ENCODE measurements around the gene ENTPD8. TPM values are rescaled to one million over a fixed set of nuclear protein-coding genes. Genes with fewer than 3 reads are reported as not detected.
"Not testable (repeated sequence)": the region's sequence is repeated elsewhere in the genome, so short reads cannot be mapped to it uniquely, and the experiment has no call there.

The ENTPD8 gene
- total RNA-seq, 1 donor from 2014 or later = 0.18 TPM

DNA sequence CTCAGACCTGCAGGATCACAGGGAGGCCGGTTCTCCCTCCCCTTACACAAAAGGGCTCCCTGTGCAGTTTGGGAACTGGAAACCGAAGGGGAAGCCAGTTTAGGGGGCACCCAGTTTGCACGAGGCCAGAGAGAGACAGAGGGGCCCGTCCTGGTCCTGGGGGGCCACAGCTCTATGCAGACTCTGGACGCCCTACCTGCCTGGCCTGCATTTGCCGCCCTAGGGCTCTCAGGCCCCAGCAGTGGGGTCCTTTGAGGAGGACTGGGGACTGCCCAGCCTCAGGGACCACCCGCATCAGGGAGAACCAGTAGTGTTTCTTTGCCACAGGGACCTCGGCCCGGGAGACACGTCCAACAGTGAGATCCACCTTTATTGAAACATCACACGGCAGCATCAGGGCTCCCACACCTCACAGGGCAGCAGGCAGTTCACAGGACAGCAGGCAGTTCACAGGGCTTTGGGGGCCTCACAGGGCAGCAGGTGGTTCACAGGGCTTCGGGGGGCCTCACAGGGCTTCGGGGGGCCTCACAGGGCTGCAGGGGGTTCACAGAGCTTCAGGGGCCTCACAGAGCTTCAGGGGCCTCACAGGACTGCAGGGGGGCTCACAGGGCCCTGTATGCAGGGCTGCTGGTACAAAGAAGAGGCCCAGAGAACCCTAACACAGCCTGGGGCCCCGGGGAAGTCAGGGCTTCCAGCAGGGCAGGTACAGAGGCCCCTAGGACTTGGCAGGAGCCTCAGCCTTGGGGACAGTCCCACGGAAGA lies 18.6 kb upstream of the ENTPD8 start:
- no peak for DNase-seq (ENCODE audit: extremely low read depth, low read depth, low spot score)

DNA sequence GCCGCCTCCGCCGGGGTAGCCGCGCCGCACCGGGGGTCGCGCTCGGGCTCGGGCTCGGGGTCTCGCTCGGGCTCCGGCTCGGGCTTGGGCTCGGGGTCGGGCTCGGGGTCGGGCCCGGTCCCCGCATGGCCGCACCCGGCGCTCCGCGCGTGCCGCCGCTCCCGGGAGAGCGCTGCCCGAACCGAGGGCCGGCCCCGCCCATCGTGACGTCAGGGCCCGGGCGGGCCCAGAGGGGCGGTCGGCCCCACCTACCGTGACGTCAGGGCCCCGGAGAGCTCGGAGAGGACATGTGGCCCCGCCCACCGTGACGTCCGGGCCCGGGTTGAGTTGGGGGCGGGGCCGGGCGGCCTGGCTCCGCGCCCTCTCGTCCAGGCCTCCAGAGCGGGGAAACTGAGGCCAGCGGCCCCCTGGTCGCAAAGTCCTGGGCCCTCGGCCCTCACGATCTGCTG lies 18.0 kb upstream of the ENTPD8 start, which contains the start of gene NSMF:
Gene NSMF (minus strand): TSS at position 183 of the 449 bp plus-strand sequence. CDS start 232 bp downstream, outside the sequence.
- DNase-seq (ENCODE audit: extremely low read depth, low read depth, low spot score) = no peak

DNA sequence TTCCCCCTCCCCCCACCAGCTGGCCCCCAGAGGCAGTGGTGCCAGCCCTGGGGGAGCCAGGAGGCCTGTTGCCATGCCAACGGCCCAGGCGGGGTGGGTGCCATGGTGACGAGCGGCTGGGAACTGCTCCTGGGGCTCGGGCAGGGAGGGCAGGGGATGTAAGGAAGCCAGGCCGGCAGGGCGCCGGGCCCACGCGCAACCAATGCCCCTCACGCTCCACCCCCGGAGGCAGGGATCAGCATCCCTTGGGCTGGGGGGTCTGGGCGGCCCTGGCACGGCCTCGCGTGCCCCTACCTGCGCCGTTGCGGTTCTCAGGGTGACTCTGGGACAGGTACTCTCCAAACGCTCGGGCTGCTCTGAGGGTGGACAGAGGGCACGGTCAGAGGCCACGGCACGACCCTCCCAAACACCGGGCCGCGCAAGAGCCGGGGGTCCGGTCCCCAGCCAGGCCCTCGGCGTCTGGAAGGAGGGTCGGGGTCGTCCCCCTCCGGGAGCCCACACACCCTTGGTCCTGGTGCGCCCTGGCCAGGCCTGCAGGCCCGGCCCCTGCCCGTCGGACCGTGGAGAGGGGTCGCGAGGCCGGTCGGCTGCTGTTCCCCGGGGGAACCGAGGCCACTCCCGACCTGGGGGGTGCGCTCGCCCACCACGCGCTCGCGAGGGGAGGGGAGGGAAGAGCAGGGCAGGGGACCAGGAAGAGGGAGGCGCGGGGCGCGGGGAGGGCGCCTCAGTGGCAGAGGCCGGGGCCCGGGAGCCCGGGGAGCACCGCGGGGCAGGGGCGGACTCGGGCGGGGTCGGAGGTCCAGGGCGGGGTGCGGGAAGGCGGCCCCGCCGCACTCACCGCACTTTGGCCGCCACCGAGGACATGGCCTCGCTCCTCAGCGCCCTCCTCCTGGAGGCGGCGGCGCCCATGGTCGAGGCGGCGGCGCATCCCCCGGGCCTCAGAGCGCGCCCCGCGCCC lies 17.3 kb upstream of the ENTPD8 start:
- no peak for DNase-seq (ENCODE audit: extremely low read depth, low read depth, low spot score)

DNA sequence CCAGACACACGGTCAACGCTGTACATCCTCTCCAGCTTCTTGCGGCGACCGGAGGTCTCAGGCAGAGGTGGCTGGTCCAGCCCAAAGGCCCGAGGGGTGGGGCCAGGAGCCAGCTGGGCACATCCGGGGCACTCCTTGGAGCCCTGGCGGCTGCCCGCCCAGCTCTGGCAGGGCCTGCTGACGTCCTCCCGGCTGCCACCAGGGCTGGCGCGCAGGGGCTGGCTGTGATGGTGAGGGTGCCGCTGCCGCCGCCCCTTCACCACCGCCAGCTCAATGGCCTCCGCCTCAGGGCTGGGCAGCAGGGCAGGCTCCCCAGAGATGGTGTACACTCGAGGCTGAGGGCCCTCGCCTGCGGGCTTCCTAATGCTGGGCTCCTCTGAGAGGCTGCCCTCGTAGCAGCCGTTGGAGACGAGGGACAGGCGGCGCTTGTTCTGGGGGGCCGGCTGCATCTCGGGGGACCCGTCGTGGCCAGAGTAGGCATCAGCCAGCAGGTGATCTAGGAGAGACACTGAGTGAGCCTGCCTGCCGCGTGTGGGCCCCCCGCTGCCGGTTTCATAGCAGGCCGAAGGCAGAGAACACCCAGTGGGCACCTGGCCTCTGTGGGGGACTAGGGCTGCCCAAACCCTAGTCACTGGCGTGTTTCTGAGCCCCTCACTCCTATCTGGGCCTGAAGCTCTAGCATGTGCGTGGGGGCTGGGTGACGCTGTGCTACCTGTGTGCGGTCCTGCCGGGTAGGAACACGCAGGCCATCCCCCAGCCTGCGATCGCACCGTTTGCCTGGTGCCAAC lies 16.4 kb upstream of the ENTPD8 start:
- DNase-seq (ENCODE audit: extremely low read depth, low read depth, low spot score) = no peak

DNA sequence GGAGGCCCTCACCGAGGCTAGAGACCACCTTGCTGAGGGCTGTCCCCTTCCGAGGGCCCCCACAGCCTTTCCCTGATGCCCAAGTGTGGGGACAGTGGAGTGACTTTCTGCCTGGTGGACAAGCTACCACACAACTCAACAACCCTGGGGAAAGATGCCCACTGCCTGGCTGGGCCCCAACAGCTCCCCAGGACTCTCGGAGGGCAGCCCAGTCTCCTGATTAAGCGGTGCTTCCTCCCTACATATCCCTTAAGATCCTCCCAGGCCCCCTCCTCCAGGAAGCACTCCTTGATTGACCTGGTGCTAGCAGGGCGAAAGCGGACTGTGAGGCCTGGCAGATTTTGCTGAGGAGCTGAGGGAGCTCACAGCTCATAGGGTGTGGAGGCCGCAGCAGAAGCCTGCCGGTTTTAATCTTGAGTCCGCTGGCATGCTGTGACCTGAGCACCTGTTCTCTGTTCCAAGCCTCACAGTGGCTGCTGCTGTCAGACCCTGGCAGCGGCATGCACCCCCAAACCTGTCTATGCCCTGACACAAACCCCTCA lies 15.8 kb upstream of the ENTPD8 start:
- DNase-seq (ENCODE audit: extremely low read depth, low read depth, low spot score) = no peak

DNA sequence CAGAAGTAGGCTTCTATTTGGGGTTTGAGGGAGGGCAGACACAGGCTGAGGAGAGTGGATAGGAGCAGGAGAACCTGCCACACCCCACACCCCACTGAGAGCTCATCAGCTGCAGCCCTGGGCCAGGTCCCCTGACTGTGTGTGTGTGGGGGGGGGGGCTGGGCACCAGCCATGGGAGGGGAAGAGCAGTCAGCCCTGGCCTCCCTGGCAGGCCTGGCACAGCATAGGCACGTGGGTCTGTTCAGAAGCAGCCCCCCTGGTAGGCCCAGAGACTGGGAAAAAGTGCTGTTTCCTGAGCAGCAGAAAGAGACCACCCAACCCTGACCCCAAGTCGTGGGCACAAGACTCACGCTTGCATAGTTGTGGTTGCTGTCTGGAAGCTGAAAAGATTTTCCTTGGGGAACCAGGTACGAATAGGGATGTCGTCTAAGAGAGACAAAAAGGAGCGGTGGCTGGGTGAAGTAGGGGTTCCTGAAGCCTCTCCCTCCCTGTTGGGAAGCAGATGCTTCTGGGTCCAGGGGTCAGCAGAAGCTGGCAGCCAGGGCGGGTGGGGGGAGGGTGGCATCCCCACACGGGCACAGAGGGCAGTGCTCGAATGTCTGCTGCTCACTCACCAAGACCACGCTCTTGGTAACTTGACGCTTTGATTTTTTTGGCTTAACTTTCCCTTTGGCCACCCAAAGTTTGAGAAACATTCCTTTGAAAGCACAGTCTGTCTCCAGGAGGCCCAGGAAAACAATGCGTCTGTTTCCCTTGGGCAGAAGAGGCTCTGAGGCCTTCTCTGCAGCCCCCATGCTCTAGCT lies 15.1 kb upstream of the ENTPD8 start:
- DNase-seq (ENCODE audit: extremely low read depth, low read depth, low spot score) = no peak

DNA sequence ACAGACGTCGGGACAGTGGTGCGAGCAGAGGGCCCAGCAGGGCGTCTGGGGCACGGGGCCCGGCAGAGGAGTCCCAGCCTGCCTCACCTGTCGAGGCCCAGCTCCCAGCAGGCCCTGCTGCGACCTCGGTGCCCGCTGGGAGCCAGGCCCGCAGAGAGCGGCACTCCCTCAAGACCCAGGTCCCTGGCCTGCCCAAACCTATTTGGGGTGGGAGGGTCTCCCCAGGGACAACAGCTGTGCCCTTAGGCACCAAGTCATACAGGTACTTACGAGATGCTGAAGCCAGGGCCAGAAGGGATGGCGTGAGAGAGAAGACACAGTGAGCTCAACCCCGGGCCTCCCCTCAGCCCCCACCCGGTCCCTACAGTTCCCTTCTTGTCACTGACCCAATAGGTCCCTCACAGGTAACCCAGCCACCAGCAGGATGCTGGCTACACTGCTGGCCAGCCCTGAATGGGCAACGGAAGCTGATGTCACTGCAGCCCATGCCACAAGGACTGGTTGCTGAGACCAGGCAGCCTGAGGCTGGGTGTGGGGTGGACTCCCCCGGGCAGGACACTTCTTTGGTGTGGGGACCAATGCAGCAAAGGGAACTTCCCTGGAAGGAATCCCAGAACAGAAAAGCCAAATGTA lies 14.3 kb upstream of the ENTPD8 start:
- no peak for DNase-seq (ENCODE audit: extremely low read depth, low read depth, low spot score)

DNA sequence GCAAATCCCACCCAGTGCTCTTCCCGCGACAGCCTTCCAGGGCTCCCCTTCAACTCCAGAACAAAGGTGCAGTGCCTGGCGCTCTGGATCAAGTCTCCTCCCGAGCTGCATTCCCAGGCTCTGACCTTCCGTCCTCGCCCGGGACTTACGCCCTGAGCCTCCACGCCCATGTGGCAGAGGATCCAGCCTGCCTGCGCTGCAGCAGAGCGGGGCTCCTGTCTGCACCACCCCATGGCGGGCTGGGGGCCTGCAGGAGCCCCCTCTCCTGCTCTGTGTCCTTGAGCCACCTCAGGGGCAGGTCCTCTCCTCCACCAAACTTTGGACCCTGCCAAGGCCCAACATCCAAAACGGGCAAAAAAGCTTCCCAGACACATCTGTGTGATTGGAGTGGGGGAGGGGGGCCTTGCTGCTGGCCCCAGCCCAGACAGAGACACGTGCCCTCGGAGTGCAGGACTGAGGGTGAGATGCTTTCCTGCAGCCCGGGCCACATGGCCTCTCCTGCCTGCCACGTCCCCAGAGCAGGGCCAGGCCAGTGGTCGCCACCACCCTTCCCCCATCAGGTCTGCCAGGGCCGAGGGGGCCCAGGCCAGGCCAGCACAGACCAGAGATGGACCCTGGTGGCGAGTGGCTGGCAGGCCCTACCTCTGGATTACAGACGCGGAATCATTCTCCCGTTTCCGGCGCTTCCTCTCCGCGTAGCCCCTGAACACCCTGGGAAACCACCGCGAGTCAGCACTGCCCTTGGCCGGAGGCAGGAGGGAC lies 13.6 kb upstream of the ENTPD8 start:
- no peak for DNase-seq (ENCODE audit: extremely low read depth, low read depth, low spot score)

DNA sequence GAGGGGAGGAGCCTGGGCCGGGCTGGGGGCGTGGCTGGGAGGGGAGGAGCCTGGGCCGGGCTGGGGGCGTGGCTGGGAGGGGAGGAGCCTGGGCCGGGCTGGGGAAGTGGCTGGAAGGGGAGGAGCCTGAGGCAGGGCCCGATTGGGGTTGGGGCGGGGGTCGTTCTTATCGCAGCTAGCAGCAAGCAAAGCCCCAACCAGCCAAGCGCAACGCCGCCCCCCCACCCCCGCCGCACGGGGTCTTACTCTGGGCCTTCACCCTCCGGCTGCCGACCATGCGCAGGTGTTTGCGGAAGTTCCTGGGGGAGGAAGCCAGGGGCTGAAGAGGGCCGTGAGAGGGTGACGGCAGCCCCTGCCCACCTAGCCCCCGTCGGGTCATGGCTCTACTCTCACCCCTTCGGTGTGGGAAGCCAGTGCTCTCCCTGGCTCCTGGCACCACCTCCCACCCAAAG lies 13.0 kb upstream of the ENTPD8 start:
- no peak for DNase-seq (ENCODE audit: extremely low read depth, low read depth, low spot score)

DNA sequence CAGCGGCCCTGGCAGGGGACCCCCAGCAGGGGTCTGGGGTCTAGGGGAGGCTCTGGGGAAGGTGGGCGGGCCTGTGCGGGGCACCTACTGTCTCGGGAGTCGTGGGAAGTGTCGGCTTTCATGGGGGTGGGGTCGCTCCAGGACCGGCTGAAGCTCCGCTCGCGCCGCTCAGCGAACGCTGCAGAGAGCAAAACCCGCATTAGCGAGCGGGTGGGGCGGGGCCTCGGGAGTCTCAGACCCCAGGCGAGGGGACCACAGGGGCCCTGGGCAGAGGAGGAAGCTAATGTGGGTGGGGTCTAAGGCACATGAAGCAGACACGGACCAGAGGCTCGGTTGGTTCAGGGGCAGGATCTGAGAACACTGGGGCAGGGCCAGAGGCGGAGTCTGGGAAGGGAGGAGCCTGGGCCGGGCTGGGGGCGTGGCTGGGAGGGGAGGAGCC lies 12.5 kb upstream of the ENTPD8 start:
- DNase-seq (ENCODE audit: extremely low read depth, low read depth, low spot score) = no peak

DNA sequence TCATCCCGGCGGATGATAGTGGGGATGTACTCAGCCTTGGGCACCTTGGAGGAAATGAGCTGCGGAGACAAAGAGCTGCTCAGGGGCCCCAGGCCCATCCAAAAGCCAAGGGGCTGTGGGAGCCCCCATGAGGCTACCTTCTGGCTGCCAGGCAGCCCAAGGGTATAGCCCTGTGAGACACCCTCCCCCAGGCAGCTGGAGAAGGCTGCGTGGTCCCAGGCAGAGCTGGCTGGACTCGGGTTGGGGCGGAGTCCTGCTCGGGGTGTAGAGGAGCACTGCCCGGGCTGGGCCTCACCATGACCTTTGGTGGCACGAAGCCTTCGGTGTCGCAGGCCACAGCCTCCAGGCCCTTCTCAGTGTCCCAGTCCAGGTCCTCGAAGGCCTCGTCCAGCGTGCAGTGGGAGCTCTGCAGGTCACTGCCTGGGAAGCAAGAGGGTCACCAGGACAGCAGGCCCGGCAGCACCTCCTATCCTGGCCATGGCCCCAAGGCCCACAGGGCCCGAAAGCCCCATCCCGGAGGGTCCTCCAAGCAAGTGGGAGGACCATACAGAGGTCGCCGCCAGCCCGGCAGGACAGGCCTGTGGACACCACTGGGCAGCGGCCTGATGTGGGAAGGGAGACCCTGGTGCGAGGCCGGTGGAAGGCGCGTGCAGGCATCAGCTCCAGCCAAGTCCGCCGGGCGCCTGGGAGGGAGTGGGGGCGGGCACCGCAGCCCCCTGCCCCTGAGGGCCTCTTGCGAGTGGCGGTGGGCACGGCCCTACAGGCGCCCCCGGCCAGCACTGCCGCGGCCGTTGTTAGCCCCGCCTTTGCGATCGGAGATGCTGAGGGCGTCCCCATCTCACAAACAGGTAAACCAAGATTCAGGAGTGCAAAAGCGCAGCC lies 11.8 kb upstream of the ENTPD8 start:
- DNase-seq (ENCODE audit: extremely low read depth, low read depth, low spot score) = no peak

DNA sequence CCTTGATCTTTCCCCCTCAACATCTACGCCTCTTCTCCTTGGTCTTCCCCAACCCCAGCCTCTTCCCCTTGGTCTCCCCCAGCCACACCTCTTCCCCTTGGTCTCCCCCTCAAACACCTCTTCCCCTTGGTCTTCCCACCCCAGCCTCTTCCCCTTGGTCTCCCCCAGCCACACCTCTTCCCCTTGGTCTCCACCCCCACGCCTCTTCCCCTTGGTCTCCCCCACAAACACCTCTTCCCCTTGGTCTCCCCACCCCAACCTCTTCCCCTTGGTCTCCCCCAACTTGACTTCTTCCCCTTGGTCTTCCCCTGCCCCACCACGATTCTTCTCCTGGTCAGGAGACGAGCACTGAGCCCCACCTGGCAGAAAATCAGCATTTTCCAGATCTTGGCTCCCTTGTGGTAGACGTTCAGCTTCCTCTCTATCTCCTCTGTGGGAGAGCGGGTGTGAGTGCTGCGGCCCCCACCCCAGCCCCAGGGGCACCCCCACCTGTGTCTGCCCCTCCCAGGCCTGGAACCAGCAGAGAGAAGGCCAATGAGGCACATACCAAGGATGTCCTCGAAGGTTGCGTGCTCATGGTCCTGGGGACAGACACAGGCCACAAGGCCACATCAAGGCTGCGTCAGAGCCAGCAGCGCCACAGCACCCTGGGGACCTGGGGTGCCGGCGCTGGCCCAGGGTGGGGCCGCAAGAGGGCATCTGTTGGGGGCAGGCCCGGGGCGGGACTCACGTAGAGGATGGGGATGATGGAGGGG lies 11.0 kb upstream of the ENTPD8 start:
- DNase-seq (ENCODE audit: extremely low read depth, low read depth, low spot score) = no peak

DNA sequence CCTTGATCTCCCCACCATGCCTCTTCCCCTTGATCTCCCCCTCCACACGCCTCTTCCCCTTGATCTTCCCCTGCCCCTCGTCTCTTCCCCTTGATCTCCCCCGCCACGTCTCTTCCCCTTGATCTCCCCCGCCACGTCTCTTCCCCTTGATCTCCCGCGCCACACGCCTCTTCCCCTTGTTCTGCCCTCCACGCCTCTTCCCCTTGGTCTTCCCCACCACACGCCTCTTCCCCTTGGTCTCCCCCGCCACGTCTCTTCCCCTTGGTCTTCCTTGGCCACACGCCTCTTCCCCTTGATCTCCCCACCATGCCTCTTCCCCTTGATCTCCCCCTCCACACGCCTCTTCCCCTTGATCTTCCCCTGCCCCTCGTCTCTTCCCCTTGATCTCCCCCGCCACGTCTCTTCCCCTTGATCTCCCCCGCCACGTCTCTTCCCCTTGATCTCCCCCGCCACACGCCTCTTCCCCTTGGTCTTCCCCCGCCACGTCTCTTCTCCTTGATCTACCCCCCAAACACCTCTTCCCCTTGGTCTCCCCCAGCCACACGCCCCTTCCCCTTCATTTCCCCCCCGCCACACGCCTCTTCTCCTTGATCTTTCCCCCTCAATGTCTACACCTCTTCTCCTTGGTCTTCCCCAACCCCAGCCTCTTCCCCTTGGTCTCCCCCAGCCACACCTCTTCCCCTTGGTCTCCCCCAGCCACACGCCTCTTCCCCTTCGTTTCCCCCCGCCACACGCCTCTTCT lies 10.3 kb upstream of the ENTPD8 start:
- not testable (repeated sequence) for DNase-seq (ENCODE audit: extremely low read depth, low read depth, low spot score)

DNA sequence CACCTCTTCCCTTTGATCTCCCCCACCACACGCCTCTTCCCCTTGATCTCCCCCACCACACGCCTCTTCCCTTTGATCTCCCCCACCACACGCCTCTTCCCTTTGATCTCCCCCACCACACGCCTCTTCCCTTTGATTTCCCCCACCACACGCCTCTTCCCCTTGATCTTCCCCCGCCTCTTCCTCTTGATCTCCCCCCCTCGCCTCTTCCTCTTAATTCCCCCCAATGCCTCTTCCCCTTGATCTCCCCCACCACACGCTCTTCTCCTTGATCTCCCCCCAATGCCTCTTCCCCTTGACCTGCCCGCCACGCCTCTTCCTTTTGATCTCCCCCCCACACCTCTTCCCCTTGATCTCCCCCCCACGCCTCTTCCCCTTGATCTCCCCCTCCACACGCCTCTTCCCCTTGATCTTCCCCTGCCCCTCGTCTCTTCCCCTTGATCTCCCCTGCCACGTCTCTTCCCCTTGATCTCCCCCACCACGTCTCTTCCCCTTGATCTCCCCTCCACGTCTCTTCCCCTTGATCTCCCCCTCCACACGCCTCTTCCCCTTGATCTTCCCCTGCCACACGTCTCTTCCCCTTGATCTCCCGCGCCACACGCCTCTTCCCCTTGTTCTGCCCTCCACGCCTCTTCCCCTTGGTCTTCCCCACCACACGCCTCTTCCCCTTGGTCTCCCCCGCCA lies 9.5 kb upstream of the ENTPD8 start:
- not testable (repeated sequence) for DNase-seq (ENCODE audit: extremely low read depth, low read depth, low spot score)

DNA sequence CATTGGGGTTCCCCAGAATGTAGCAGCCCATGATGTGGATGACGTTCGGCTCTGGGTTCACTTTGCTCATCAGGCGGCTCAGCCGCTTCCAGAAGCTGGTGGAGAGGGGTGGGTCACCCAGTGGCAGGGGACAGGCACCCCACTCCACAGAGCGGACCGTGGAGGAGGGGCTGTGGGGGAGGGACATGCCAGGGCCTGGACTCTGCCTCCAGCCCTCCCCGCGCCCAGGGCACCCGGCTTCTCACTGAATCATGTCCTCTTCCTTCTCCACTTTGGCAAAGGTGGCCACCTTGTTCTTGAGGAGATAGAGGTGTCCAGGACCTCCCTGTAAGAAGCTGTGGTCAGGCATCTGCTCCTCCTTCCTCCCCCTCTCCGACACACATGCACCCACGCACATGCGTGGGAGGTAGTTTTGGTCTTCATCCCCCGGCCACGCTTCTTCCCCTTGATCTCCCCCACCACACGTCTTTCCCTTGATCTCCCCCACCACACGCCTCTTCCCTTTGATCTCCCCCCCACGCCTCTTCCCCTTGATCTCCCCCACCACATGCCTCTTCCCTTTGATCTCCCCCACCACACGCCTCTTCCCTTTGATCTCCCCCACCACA lies 8.9 kb upstream of the ENTPD8 start:
- no peak for DNase-seq (ENCODE audit: extremely low read depth, low read depth, low spot score)

Data from glomerular endothelial cell (primary cell).